T-helper 2 cell treated with Interferon-gamma antibody and Interleukin-4, amounts not matched to agents 5 μg/mL and 100 μg/mL, for 36 hours (primary cell): ENCODE data around the gene OCRL.

Source experiments
- DNase-seq: peaks from one replicate; pipeline ENCODE4 v3.0.0; 2021; ENCODE audit warnings: low spot score
- H3K27ac Mint-ChIP-seq: one replicate; pipeline ENCODE4 v1.8.0; 2021; ENCODE audit warnings: mild to moderate bottlenecking, mixed read lengths
- H3K27me3 Mint-ChIP-seq: one replicate; pipeline ENCODE4 v1.8.0; 2021; ENCODE audit warnings: low read depth, mixed read lengths
- H3K36me3 Mint-ChIP-seq: one replicate; pipeline ENCODE4 v1.8.0; 2021; ENCODE audit warnings: low read depth, mixed read lengths
- H3K4me1 Mint-ChIP-seq: one replicate; pipeline ENCODE4 v1.8.0; 2021; ENCODE audit warnings: low read depth, mixed read lengths
- H3K4me3 Mint-ChIP-seq: one replicate; pipeline ENCODE4 v1.8.0; 2022; ENCODE audit warnings: mild to moderate bottlenecking, moderate library complexity, mixed read lengths
- H3K9me3 Mint-ChIP-seq: one replicate; pipeline ENCODE4 v1.8.0; 2021; ENCODE audit warnings: mixed read lengths

OCRL gene

GRCh38 chrX:129581904-129582303 lies 41.8 kb downstream of the OCRL start:
- Mint-ChIP-seq H3K27ac (no peak overlapping the region), H3K27me3 (no peaks in the 10 kb centered on the region), H3K9me3 (no peaks in the 10 kb centered on the region), H3K4me3 (no peak overlapping the region), H3K4me1 (no peaks in the 10 kb centered on the region), H3K36me3 (no peaks in the 10 kb centered on the region)
- no peak for DNase-seq

GRCh38 chrX:129585167-129585566 lies 45.1 kb downstream of the OCRL start:
- H3K36me3 Mint-ChIP-seq = peaks cover 2% of the 10 kb centered on the region
- H3K27me3 Mint-ChIP-seq = no peaks in the 10 kb centered on the region
- H3K9me3 Mint-ChIP-seq = no peaks in the 10 kb centered on the region
- no peak overlapping the region for H3K4me3 Mint-ChIP-seq
- DNase-seq = no peak
- H3K27ac Mint-ChIP-seq = no peak overlapping the region
- H3K4me1 Mint-ChIP-seq = no peaks in the 10 kb centered on the region

- peaks cover 2% of the 10 kb centered on the region for H3K36me3 Mint-ChIP-seq
- no peak overlapping the region for H3K4me3 Mint-ChIP-seq
- H3K4me1 Mint-ChIP-seq = no peaks in the 10 kb centered on the region
- H3K9me3 Mint-ChIP-seq = no peaks in the 10 kb centered on the region
- no peak overlapping the region for H3K27ac Mint-ChIP-seq
- H3K27me3 Mint-ChIP-seq = no peaks in the 10 kb centered on the region
- no peak for DNase-seq
Observed at GRCh38 chrX:129585691-129586090, 45.6 kb downstream of the OCRL start.

GRCh38 chrX:129586446-129586845 lies 46.4 kb downstream of the OCRL start:
- H3K36me3 Mint-ChIP-seq = peaks cover 2% of the 10 kb centered on the region
- no peak overlapping the region for H3K4me3 Mint-ChIP-seq
- H3K4me1 Mint-ChIP-seq = peaks cover under 1% of the 10 kb centered on the region
- no peak overlapping the region for H3K27ac Mint-ChIP-seq
- no peaks in the 10 kb centered on the region for H3K9me3 Mint-ChIP-seq
- no peak for DNase-seq
- no peaks in the 10 kb centered on the region for H3K27me3 Mint-ChIP-seq

GRCh38 chrX:129590596-129590995 lies 50.5 kb downstream of the OCRL start:
- no peak overlapping the region for H3K27ac Mint-ChIP-seq
- no peak for DNase-seq
- peaks cover 2% of the 10 kb centered on the region for H3K36me3 Mint-ChIP-seq
- no peak overlapping the region for H3K4me3 Mint-ChIP-seq
- no peaks in the 10 kb centered on the region for H3K9me3 Mint-ChIP-seq
- H3K27me3 Mint-ChIP-seq = no peaks in the 10 kb centered on the region
- peaks cover 10% of the 10 kb centered on the region for H3K4me1 Mint-ChIP-seq

- H3K4me3 Mint-ChIP-seq = no peak overlapping the region
- H3K4me1 Mint-ChIP-seq = peaks cover 10% of the 10 kb centered on the region
- no peaks in the 10 kb centered on the region for H3K9me3 Mint-ChIP-seq
- DNase-seq = no peak
- no peaks in the 10 kb centered on the region for H3K27me3 Mint-ChIP-seq
- H3K27ac Mint-ChIP-seq = no peak overlapping the region
- H3K36me3 Mint-ChIP-seq = peaks cover 2% of the 10 kb centered on the region
Observed at GRCh38 chrX:129593137-129593536, 53.1 kb downstream of the OCRL start.

GRCh38 chrX:129594781-129595180 lies 54.7 kb downstream of the OCRL start:
- no peak for DNase-seq
- Mint-ChIP-seq H3K27ac (no peak overlapping the region), H3K36me3 (peaks cover 2% of the 10 kb centered on the region), H3K4me3 (no peak overlapping the region), H3K9me3 (no peaks in the 10 kb centered on the region), H3K27me3 (no peaks in the 10 kb centered on the region), H3K4me1 (peaks cover 10% of the 10 kb centered on the region)

GRCh38 chrX:129596077-129596476 lies 56.0 kb downstream of the OCRL start:
- no peaks in the 10 kb centered on the region for H3K9me3 Mint-ChIP-seq
- H3K27ac Mint-ChIP-seq = no peak overlapping the region
- peaks cover 10% of the 10 kb centered on the region for H3K4me1 Mint-ChIP-seq

GRCh38 chrX:129597905-129598304 lies 57.8 kb downstream of the OCRL start:
- Mint-ChIP-seq H3K9me3 (no peaks in the 10 kb centered on the region), H3K36me3 (no peaks in the 10 kb centered on the region), H3K27me3 (no peaks in the 10 kb centered on the region), H3K27ac (no peak overlapping the region), H3K4me1 (peaks cover 6% of the 10 kb centered on the region), H3K4me3 (no peak overlapping the region)
- DNase-seq = no peak

More at GRCh38 chrX:129596077-129596476, 56.0 kb downstream of the OCRL start:
- no peak for DNase-seq
- H3K36me3 Mint-ChIP-seq = no peaks in the 10 kb centered on the region
- H3K27me3 Mint-ChIP-seq = no peaks in the 10 kb centered on the region
- H3K4me3 Mint-ChIP-seq = no peak overlapping the region

GRCh38 chrX:129599499-129599898 lies 59.4 kb downstream of the OCRL start:
- H3K9me3 Mint-ChIP-seq = no peaks in the 10 kb centered on the region
- no peak for DNase-seq
- no peaks in the 10 kb centered on the region for H3K27me3 Mint-ChIP-seq
- H3K4me1 Mint-ChIP-seq = peaks cover 10% of the 10 kb centered on the region
- no peaks in the 10 kb centered on the region for H3K36me3 Mint-ChIP-seq
- H3K27ac Mint-ChIP-seq = no peak overlapping the region
- H3K4me3 Mint-ChIP-seq = no peak overlapping the region

- H3K4me1 Mint-ChIP-seq = peaks cover 10% of the 10 kb centered on the region
- H3K36me3 Mint-ChIP-seq = no peaks in the 10 kb centered on the region
- no peak for DNase-seq
- no peaks in the 10 kb centered on the region for H3K9me3 Mint-ChIP-seq
- no peak overlapping the region for H3K4me3 Mint-ChIP-seq
- H3K27me3 Mint-ChIP-seq = no peaks in the 10 kb centered on the region
- H3K27ac Mint-ChIP-seq = no peak overlapping the region
Observed at GRCh38 chrX:129599996-129600395, 59.9 kb downstream of the OCRL start.

GRCh38 chrX:129600981-129601424 lies 60.9 kb downstream of the OCRL start:
- no peaks in the 10 kb centered on the region for H3K9me3 Mint-ChIP-seq
- no peak for DNase-seq
- peaks cover 14% of the 10 kb centered on the region for H3K4me1 Mint-ChIP-seq
- H3K27me3 Mint-ChIP-seq = no peaks in the 10 kb centered on the region
- H3K27ac Mint-ChIP-seq = no peak overlapping the region
- H3K4me3 Mint-ChIP-seq = no peak overlapping the region
- no peaks in the 10 kb centered on the region for H3K36me3 Mint-ChIP-seq

- DNase-seq = peak; percentile 9
- Mint-ChIP-seq H3K4me1 (peaks cover 17% of the 10 kb centered on the region), H3K27me3 (no peaks in the 10 kb centered on the region), H3K36me3 (no peaks in the 10 kb centered on the region), H3K4me3 (no peak overlapping the region), H3K9me3 (no peaks in the 10 kb centered on the region), H3K27ac (no peak overlapping the region)
Observed at GRCh38 chrX:129606918-129607317, 66.9 kb downstream of the OCRL start.

- no peaks in the 10 kb centered on the region for H3K9me3 Mint-ChIP-seq
- H3K4me1 Mint-ChIP-seq = peaks cover 17% of the 10 kb centered on the region
- H3K27ac Mint-ChIP-seq = no peak overlapping the region
- no peaks in the 10 kb centered on the region for H3K27me3 Mint-ChIP-seq
- no peaks in the 10 kb centered on the region for H3K36me3 Mint-ChIP-seq
- H3K4me3 Mint-ChIP-seq = no peak overlapping the region
- DNase-seq = no peak
Observed at GRCh38 chrX:129608496-129608895, 68.4 kb downstream of the OCRL start.

- Mint-ChIP-seq H3K36me3 (no peaks in the 10 kb centered on the region), H3K27me3 (no peaks in the 10 kb centered on the region), H3K4me1 (peaks cover 18% of the 10 kb centered on the region), H3K27ac (no peak overlapping the region), H3K4me3 (no peak overlapping the region), H3K9me3 (no peaks in the 10 kb centered on the region)
- no peak for DNase-seq
Observed at GRCh38 chrX:129609395-129609794, 69.3 kb downstream of the OCRL start.
